ENCODE data around the gene TMEM245.

Gene TMEM245

GRCh38 chr9:109156708-109157107 is 37.0 kb upstream of the TMEM245 start:
- no peaks in the 10 kb centered on the region for H3K36me3 ChIP-seq
- TF ChIP-seq, protein P1, sequence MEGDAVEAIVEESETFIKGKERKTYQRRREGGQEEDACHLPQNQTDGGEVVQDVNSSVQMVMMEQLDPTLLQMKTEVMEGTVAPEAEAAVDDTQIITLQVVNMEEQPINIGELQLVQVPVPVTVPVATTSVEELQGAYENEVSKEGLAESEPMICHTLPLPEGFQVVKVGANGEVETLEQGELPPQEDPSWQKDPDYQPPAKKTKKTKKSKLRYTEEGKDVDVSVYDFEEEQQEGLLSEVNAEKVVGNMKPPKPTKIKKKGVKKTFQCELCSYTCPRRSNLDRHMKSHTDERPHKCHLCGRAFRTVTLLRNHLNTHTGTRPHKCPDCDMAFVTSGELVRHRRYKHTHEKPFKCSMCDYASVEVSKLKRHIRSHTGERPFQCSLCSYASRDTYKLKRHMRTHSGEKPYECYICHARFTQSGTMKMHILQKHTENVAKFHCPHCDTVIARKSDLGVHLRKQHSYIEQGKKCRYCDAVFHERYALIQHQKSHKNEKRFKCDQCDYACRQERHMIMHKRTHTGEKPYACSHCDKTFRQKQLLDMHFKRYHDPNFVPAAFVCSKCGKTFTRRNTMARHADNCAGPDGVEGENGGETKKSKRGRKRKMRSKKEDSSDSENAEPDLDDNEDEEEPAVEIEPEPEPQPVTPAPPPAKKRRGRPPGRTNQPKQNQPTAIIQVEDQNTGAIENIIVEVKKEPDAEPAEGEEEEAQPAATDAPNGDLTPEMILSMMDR (IDR thresholded peaks at IDR 0.05) = no peak
- no peaks in the 10 kb centered on the region for H3K4me1 ChIP-seq (ENCODE audit: control insufficient read depth in 1 of 2, insufficient read depth in 1 of 2, low read depth in 1 of 2, low read length in 1 of 2)
- no peaks in the 10 kb centered on the region for H3K9me3 ChIP-seq
- no peak overlapping the region for H3K27ac ChIP-seq
- H3K4me3 ChIP-seq (ENCODE audit: low read depth in 1 of 2, low read length in 1 of 2) = no peak overlapping the region
- peaks cover 16% of the 10 kb centered on the region for H3K27me3 ChIP-seq

DNA sequence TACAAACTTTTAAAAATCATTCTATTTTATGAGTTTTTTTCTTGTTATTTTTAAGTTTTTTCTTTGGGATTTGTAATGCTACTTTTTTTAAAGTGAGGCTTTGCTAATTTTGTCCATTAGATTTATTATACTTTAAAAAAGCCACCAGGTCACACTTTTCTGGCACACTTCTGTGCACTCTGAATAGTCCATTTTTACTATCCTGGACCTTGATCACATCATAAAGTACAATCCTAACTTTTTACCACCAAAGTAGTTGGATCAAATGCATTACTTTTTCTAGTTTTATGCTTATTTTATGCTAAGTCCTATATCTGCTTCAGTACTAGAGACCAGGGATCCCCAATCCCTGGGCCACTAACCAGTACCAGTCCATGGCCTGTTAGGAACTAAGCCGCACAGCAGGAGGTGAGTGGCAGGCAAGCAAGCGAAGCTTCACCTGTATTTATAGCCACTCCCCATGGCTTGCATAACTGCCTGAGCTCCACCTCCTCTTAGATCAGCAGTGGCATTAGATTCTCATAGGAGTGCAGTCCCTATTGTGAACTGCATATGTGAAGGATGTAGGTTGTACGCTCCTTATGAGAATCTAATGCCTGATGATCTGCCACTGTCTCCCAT is 31.3 kb upstream of the TMEM245 start:
- H3K27me3 ChIP-seq = peaks cover 24% of the 10 kb centered on the region
- no peaks in the 10 kb centered on the region for H3K4me1 ChIP-seq (ENCODE audit: control insufficient read depth in 1 of 2, insufficient read depth in 1 of 2, low read depth in 1 of 2, low read length in 1 of 2)
- no peaks in the 10 kb centered on the region for H3K36me3 ChIP-seq
- H3K27ac ChIP-seq = no peak overlapping the region
- no peak overlapping the region for H3K4me3 ChIP-seq (ENCODE audit: low read depth in 1 of 2, low read length in 1 of 2)
- no peaks in the 10 kb centered on the region for H3K9me3 ChIP-seq
- TF ChIP-seq, protein P1 (IDR thresholded peaks at IDR 0.05) = no peak

GRCh38 chr9:109149722-109150121 is 30.0 kb upstream of the TMEM245 start:
- TF ChIP-seq, protein P1 (IDR thresholded peaks at IDR 0.05) = no peak
- H3K27me3 ChIP-seq = peaks cover 29% of the 10 kb centered on the region
- H3K4me1 ChIP-seq (ENCODE audit: control insufficient read depth in 1 of 2, insufficient read depth in 1 of 2, low read depth in 1 of 2, low read length in 1 of 2) = no peaks in the 10 kb centered on the region
- H3K36me3 ChIP-seq = no peaks in the 10 kb centered on the region
- H3K27ac ChIP-seq = no peak overlapping the region
- no peaks in the 10 kb centered on the region for H3K9me3 ChIP-seq
- no peak overlapping the region for H3K4me3 ChIP-seq (ENCODE audit: low read depth in 1 of 2, low read length in 1 of 2)

GRCh38 chr9:109149089-109149488 is 29.3 kb upstream of the TMEM245 start:
- Histone ChIP-seq H3K27me3 (peaks cover 29% of the 10 kb centered on the region), H3K27ac (no peak overlapping the region), H3K4me3 (ENCODE audit: low read depth in 1 of 2, low read length in 1 of 2) (no peak overlapping the region), H3K9me3 (no peaks in the 10 kb centered on the region), H3K36me3 (no peaks in the 10 kb centered on the region), H3K4me1 (ENCODE audit: control insufficient read depth in 1 of 2, insufficient read depth in 1 of 2, low read depth in 1 of 2, low read length in 1 of 2) (no peaks in the 10 kb centered on the region)
- TF ChIP-seq, protein P1 (IDR thresholded peaks at IDR 0.05) = no peak

- no peaks in the 10 kb centered on the region for H3K4me1 ChIP-seq (ENCODE audit: control insufficient read depth in 1 of 2, insufficient read depth in 1 of 2, low read depth in 1 of 2, low read length in 1 of 2)
- TF ChIP-seq, protein P1 (IDR thresholded peaks at IDR 0.05) = no peak
- H3K36me3 ChIP-seq = no peaks in the 10 kb centered on the region
- H3K27ac ChIP-seq = no peak overlapping the region
- H3K9me3 ChIP-seq = no peaks in the 10 kb centered on the region
- peaks cover 29% of the 10 kb centered on the region for H3K27me3 ChIP-seq
- no peak overlapping the region for H3K4me3 ChIP-seq (ENCODE audit: low read depth in 1 of 2, low read length in 1 of 2)
Observed at GRCh38 chr9:109145051-109145450, 25.3 kb upstream of the TMEM245 start.
